NCI-H2171 treated with DMSO at 0.1 percent for 48 hours (cell line): ENCODE measurements around the gene PDE4B.

ENCODE experiments used
- DNase-seq: peaks from one replicate; lab custom pipeline; 2025; lab: John Stamatoyannopoulos, UW

Gene PDE4B

DNA sequence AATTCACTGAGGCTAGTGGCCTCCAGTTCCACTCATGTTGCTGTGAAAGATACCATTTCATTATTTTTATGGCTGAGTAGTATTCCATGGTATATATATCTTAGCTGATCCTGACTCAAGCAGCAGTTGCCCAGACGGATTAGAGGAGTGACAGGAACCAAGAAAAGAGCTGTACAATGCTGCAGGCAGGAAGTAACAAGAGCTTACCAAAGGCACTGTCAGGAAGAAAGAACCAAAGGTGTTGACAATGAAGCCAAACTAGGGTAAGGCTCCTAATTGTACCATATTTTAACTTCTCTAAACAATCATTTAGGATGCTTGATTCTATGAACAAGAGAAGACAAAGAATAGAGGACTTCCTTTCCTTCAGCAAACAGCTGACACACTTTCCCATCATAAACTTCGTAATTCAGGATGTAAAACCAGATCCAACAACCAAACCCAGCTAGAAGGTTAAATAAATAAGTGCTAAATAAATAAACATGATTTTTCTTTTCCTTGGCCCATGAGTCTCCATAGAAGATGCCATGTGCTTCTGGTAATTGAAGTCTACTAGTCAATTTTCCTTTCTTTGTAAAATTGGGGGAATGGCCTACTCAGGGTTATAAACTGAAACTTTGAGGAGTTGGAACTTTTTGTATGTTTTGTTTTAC lies 493.0 kb downstream of the PDE4B start:
- no peak for DNase-seq

DNA sequence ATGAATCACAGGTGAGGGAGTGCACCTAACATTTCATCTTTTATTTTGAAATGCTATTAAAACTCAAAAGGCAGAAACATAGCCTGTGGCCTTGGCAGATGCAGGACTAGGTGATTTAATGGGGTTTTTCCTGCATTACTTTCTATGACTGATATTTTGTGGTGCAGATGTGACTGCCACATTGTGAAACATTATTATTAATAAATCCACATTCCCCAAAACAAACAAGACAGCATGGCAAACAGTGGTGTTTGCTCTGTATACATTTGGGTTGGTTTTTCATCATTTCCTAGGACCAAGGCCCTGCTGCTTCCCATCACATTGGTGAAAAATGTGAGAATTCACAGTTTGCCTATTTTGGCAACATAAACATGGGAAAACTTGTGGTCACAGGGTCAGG lies 493.6 kb downstream of the PDE4B start:
- no peak for DNase-seq

DNA sequence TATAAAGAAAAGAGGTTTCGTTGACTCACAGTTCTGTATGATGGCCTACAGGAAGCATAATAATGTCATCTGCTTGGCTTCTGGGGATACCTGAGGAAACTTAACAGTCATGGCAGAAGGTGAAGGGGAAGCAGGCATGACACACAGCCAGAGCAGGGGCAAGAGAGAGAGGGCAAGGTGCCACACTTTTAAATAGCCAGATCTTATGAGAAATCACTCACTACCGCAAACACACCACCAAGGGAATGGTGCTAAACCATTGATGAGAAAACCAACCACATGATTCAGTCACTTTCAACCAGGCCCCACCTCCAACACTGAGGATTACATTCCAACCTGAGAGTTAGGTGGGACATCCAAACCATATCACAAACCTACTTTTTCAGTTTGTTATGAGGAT lies 495.4 kb downstream of the PDE4B start:
- no peak for DNase-seq

DNA sequence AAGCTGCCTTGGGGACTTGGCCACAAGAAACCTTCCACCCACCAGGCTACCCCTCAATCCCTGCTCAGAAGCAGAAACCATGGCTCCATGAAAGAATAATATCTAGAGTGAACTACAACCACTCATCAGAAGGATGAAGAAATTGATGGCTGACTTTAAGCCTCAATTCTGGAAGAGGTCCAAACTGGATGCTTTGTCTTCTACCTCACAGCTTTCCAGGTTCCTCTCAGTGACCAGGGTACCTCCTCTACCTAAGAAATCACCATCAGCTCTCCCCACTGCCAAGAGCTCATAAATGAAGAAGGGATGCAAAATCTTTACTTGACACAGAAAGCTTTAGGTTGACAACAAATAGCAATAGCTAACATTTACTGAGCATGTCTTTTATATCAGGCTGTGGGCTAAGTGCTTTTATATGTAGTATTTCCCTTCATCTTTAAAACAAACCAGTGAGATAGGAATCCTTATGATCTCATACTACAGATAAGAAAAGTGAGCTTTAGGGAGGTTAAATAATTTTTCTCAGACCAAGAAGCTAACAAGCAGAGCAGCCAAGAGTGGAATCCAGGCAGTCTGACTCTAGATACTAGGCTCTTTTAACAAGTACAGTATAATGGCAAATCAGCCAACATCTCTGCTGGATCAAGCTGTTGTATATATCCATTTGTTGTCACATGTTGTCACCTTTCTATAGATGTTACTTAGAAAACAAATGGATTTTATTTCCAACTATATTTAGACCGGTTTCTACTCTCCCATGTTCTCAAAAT lies 498.3 kb downstream of the PDE4B start:
- no peak for DNase-seq

DNA sequence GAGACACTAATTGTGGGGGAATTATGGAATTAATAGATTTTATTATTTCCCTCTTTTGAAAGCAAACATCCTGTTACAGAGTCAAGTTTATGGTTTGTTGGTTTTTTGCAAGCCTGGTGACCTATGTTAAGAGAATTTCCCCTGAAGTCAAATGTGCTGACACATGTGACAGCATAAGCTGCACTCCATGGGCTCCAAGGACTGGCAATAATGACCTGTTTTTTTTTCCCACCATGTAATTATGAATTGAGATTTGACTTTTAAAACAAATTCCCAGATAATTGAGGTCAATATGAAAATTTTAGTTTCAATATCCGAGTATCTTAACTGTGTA lies 498.8 kb downstream of the PDE4B start:
- DNase-seq = no peak

DNA sequence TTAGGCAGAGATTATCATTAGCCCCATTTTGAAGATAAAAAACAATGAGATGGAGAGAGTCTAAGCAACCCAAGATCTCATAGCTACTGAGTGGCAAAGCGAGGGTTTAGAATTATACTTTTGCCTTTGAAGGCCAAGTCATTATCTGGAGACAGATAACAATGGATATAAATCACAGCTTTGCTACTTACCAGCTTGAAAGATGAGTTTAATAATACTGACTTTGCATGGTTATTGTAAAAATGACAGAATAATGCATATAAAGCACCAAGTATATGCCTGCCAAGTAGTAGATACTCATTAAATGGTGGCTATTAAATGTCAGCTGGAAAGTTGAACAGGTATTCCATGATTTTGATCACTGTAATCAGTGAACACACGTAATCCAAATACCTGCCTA lies 499.6 kb downstream of the PDE4B start:
- DNase-seq = no peak

DNA sequence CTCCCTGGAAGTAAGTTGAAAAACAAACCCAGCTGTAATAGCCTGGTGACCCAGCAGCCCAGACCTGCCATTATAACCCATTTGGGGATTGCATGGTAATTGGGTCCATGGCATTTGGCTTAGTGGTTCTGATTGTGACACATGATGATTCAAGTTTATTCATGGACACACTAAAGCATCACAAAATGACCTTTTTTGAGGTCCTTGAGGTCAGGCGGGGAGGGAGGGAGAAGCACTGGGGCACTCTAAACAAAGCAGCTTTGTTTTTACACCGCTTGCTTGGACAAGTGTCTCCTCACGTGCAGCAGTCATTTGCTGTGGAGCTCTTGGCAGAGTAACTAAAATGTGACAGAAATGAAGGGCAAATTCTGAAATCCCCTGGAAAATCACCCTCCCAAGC lies 500.2 kb downstream of the PDE4B start:
- DNase-seq = no peak

DNA sequence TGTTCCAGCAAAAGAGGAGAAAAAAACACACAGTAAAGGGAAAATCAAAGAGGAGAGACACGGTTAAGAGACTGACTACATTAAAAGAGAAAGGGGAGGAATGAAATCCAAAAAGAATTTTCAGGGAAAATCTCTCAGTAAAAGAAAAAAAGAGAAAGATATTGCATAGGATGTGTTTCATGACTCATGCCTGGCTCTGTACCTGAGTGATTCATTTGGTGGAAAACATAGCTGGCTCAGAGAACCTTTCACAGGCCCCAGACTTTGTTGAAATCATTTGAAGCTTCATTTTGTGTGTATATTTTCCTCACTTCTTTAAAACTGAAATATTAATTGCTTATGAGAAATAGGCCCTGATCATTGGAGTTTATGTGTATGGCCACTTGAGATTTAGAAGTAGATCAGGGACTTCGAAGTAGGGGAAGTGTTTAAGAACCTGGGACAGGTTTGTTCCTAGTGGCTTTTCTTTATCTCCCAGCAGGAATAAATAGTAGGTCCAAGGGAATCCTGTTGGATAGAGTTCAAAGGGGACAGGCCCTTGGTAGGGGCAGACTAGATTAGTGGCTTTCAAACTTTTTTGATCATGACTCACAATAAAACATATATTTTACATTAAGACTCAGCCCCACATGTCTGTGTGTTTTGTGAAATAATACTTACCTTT lies 502.1 kb downstream of the PDE4B start:
- no peak for DNase-seq

DNA sequence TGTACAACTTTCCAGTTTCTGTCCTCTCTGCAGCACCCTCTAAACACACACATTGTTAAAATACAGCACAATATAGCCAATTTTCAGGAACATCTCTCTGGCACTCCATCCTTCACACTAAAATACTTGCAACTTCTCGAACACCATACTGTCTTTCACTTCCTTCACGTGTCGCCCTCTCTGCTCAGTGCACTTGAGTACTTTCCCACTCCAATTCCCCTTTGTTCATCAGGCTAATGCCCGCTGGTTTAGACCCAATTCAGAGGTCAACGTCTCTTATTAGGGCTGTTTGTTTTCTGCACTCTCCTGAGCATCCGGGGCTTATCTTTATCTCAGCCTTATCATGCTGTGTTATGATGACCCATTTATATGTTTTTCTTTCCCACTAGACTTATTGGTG lies 503.1 kb downstream of the PDE4B start:
- DNase-seq = no peak

DNA sequence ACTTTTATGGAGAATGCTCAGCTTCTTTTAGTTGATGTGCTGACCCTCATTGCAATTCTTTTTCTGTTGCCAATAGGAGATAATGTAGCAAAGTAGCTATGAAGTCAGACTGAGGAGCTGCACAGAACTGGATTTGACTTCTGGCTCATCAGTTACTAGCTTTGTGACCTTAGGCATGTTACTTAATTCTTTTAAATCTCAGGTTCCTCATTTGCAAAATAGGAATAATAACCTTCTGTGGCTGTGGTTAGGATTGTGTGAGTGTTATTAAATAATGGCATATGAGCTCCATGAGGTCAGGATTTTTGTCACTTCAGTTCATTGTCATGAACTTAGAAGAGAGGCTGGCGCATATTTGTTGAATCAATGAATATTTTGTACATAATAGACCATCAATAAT lies 503.7 kb downstream of the PDE4B start:
- no peak for DNase-seq

DNA sequence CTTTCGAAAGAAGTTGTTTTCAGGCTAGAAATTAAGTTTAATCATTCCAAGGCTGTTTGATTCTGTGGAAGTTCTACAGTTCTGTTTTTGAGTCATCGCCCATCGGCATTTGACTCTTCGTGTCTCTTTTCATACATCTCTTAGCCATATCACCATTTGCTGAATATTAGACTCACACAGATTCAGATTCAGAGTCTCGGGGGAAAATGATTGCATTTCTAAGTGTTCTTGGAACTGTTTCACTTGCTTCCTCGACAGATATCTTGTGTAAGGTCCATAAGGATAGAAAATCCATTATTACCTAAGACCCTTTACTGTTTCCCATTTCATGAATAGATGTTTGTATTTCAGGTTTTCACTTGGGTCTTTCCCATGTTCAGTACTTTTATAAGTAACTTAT lies 504.3 kb downstream of the PDE4B start:
- DNase-seq = no peak

DNA sequence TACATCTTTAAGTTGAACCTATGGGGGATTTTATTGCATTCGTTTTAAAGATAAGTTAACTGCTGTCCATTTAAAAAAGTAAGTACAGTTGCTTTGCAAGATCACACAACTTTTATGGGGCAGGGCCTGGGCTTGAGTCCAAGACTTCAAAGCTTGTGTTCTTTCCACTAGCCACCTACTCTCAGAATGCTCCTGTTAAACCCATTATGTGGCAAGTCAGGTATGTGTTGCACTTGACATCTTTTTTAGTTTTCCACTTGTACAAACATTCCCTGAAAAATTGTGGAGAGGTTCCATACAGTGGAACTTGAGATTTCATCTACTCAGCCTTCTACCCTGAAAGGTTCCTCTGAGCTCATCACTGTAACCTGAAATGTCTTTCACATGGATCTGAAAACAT lies 505.8 kb downstream of the PDE4B start:
- no peak for DNase-seq

DNA sequence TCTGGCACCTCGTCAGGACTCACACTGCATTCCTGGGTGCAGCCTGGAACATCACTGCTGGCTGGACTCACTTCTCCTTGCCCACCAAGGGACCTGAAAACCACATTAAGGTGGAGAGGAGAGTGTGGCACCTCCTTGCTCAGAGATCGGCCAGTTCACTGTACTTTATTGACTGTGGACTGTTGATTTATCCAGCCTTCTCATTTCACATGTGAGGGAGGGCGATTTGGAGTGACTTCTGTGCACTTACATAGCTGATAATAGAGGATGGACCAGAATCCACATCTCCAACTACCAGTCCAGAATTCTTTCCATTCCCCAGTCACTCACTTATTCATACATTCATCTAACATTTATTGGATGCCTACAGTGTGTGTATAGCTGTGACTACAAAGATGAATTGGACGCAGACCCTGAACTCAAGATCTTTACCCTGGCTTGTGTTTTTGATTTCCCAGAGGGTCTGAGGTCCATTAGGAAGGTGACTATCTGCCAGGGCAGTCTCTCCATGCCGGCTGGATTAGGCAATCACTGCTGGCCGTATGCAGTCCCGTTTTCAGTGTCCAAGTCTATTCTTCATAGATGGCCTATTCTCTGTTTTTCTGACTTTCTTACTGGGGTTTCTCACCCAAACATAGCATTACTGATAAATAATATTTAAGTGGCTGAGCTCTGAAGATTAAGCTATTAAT lies 507.7 kb downstream of the PDE4B start:
- DNase-seq = no peak

DNA sequence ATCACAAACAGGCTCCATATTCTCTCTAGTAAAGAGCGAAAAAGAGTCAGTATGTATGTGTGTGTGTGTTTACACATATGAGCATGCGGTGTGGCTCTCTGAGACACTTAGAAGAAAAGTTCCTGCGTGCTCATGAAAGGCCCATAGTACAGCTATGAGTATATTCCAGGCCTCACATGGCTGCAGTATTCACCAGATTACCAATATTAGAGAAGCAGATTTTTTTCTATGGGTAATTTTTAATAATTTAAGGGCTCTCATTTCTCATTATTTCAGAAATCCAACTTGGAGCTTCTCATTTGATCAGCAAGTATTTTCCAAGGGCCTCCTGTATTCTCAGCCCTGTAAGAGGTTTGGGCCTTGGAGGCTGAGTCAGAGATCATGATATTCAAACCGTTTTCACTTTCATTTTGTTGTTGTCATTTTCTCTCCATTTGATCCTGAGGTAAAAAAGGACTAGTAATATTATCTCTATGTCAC lies 508.3 kb downstream of the PDE4B start:
- no peak for DNase-seq

DNA sequence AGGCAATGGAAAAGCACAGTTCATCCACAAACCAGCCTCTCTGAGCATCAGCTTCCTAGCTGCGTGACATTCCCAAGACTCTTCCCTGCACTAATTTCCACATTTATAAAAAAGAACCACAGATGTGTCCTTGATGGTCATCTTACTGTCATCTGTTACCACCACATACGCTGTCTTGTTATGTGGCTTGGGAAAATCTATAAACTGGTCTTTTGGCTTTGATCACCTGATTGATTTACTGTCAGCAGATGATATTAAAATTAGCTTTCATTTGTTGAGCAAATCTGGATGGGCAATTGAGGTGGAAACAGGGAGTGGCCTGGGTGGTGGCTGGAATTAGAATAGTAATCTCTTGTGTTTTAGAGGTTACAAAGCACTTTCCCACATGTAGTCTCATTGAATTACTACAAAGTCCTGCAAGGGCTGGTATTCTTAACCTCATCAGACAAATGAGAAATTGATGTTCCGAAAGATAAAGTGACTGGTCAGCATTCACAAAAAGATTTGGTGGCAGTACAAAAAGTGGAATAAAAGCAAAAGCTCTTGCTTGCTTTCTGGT lies 509.6 kb downstream of the PDE4B start:
- DNase-seq = no peak

DNA sequence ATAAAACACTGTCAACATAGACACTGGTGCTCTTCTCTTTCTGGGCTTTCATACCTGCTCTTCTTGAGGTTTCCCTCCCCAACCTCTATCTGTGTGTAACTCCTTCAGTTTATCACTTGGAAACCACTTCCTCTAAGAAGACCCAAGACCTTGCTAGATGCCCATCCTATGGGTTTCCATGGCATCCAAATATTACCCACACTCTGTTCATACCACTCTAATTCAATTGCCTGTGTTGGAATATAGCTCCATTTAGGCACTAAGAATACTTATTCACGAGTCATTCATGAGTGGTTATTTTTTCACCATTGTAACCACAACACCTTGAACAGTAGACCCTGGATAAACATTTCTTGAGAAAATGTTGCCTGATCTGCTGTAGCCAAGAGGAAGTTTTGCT lies 510.1 kb downstream of the PDE4B start:
- no peak for DNase-seq

DNA sequence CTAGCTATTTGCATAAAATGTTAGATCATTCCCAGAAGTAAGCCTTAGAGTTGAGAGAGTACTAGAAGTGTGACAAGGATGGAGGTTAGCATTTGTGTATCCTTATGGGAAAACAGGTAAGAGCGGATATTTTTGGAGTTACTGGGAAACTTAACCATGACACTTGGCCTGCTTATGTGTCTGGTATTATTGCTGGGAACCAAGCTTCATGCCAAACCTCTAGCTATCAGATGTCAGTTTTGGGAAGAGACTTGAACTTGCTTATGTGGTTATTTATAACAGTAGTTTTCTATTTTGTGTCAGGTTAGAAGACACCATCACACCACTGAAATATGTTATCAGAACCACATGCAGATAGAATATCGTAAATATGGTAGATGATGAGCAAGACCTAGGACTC lies 511.0 kb downstream of the PDE4B start:
- no peak for DNase-seq

DNA sequence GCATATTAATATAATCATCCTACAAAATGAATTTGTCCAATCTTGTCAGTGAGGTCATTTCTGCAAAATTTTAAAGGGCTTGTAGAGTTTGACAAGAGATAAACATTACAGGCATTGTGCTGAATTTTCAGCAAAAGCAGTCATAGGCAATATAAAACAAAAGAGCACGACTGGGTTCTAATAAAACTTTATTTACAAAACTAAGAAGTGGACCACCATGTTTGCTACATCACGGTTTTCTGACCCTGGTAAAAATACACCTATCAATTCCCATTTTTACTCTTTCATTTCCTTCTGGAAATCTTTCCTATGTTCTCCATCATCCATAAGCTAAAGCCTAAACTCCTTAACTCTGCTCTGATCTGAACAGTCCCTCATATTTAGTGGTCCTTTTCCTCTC lies 511.4 kb downstream of the PDE4B start:
- DNase-seq = no peak

DNA sequence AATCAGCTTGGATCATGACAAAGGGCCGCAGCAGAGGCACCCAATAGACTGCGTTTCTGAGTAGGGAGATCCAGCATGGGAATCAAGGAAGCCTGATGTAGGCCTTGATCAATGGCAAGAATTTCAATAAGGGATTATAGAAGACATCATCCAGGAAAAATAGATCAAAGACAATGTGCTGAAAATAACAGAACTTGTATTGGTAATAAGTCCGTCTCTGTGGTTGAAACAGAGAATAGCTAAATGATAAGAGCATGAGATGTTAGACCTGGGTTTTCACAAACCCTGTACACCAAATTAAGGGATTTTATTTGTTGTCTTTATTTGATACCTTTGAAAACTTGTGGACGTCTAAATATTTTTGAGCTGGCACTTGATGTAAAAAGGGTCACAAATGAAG lies 513.2 kb downstream of the PDE4B start:
- no peak for DNase-seq

DNA sequence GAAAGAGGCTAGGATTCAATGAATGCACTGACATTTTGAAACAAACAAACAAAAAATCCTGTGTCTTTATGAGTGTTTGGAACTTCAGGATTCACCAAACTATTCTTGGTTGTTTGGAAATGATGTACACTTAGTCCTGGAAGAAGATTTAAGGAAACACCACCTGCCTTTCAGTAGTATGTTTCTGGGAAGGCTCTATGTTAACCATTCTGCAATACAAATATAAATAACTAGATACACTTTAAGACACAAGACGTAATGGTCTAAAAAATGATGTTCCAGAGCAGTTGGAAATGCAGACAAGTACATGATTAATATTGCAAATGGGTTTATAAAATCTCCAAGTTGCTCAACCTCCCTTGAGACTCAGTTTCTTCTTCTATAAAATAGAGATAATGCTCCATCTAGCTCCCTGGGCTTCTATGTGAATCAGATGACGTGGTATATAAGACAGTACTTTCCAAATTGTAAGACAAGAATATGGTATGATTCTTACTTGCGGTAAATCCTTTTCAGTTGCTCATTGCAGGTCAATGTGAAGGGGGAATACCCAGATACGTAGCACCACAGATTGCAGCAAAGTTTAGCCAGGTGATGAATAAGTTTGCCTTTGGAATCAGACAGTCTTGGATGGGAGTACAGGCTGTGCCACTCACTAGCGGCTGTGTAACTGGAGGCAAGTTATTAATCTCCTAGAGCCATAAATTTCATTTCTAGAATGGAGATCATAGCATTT lies 516.5 kb downstream of the PDE4B start:
- DNase-seq = no peak

DNA sequence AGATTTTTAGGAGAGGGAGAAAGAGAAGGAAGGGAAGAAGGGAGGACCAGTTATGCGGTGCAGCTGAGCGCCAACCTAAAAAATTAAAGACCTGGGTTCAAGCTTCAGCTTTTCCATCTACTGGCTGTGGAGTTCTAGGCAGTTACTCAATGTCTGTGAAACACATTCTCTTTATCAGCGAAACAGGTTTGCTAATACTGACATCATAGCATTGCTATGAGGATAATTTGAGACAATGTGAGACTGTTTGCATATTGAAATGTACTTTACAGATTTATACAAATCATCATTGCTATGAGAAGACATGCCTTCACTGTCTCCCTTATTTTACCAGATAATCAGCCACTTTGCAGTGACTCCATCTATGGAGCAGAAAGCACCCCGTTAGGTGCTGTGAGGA lies 518.4 kb downstream of the PDE4B start:
- DNase-seq = no peak

DNA sequence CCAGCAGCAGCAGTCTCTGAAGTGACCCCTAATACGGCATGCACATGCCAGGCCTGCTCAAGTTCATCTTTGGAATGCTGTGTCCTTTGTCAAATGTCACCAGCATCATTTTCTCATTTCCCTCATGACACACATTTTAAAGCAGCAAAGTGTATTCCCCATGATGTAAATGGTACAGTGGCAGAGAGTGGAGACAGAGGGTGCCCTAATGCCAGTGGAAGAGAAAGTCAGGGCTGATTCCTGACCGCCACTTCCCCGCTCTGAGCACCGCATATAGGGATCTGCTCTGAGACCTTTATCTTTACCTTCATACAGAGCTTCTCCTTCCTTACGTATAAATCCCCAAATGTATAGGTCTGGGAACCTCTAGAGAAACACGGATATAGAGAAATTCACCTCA lies 518.9 kb downstream of the PDE4B start:
- no peak for DNase-seq
